HG02678 (cell line): ENCODE data around the gene SCN2A.

Experiments used
- ATAC-seq: cut with Tn5 transposase; IDR thresholded peaks from one replicate; pipeline ENCODE4 v1.9.1; 2021; ENCODE audit warnings: mild to moderate bottlenecking, moderate library complexity; ENCODE audit not compliant: unreplicated experiment

The SCN2A gene

GRCh38 chr2:165239230-165239629 lies at the start of gene SCN2A:
Gene SCN2A (plus strand): TSS chr2:165239414. CDS start chr2:165295824, 56,410 bp downstream.
- ATAC-seq: no peak

GRCh38 chr2:165191096-165191728 lies 48.0 kb upstream of the SCN2A start:
- no peak for ATAC-seq

- peak; percentile 31 for ATAC-seq
These were observed 46.5 kb upstream of the SCN2A start for GRCh38 chr2:165192729-165193128.

- ATAC-seq: peak; percentile 98
These were observed 45.9 kb upstream of the SCN2A start for GRCh38 chr2:165193178-165193777.

GRCh38 chr2:165196411-165196810 lies 42.8 kb upstream of the SCN2A start:
- ATAC-seq: no peak

- no peak for ATAC-seq
These were observed 41.9 kb upstream of the SCN2A start for GRCh38 chr2:165197346-165197745.

- ATAC-seq: no peak
These were observed 41.0 kb upstream of the SCN2A start for GRCh38 chr2:165198181-165198580.

GRCh38 chr2:165202239-165202638 lies 37.0 kb upstream of the SCN2A start:
- ATAC-seq: no peak

- peak; percentile 53 for ATAC-seq
These were observed 35.3 kb upstream of the SCN2A start, which contains the start of gene SCN3A for GRCh38 chr2:165203689-165204559. Gene SCN3A (minus strand): TSS chr2:165204050. CDS start chr2:165176394, 27,656 bp downstream.

- ATAC-seq: no peak
These were observed 33.3 kb upstream of the SCN2A start for GRCh38 chr2:165205865-165206264.

- no peak for ATAC-seq
These were observed 31.1 kb upstream of the SCN2A start for GRCh38 chr2:165208094-165208493.

GRCh38 chr2:165214093-165214492 lies 25.1 kb upstream of the SCN2A start:
- no peak for ATAC-seq

- ATAC-seq: no peak
These were observed 19.7 kb upstream of the SCN2A start for GRCh38 chr2:165219481-165219880.

GRCh38 chr2:165224941-165225340 lies 14.3 kb upstream of the SCN2A start:
- no peak for ATAC-seq

- no peak for ATAC-seq
These were observed 11.6 kb upstream of the SCN2A start for GRCh38 chr2:165227571-165227970.

GRCh38 chr2:165237056-165237455 lies 2.2 kb upstream of the SCN2A start:
- no peak for ATAC-seq

- ATAC-seq: no peak
These were observed 919 bp upstream of the SCN2A start for GRCh38 chr2:165238295-165238694.

GRCh38 chr2:165239856-165240515 lies 772 bp downstream of the SCN2A start:
- ATAC-seq: no peak

- no peak for ATAC-seq
These were observed 1.7 kb downstream of the SCN2A start for GRCh38 chr2:165240916-165241315.

- ATAC-seq: no peak
These were observed 6.0 kb downstream of the SCN2A start for GRCh38 chr2:165245081-165245793.

- no peak for ATAC-seq
These were observed 9.0 kb downstream of the SCN2A start for GRCh38 chr2:165248238-165248637.
